ENCODE measurements around the gene WDR7. TPM values are rescaled to one million over a fixed set of nuclear protein-coding genes. Genes with fewer than 3 reads are reported as not detected.

WDR7 gene
- total and polyA plus RNA-seq, 9 of the 15 experiments (the other 6 are each of a cell fraction or from before 2014, with no cell fraction given), result 1.4 to 9.4 (median 5.3) TPM

- no peak for TF ChIP-seq ZBTB11 (CRISPR knock-in tag; IDR thresholded peaks at IDR 0.05)
- no peak for TF ChIP-seq IRF1 (CRISPR knock-in tag; IDR thresholded peaks at IDR 0.05; ENCODE audit: borderline replicate concordance)
- TF ChIP-seq ZNF551 (CRISPR knock-in tag; IDR thresholded peaks at IDR 0.05), result no peak
- TF ChIP-seq MLLT1 (IDR thresholded peaks at IDR 0.05), result no peak
These were observed 422.5 kb downstream of the WDR7 start (continued) for GRCh38 chr18:57073501-57074187.

All from K562 (cell line).